SK-N-SH (cell line): Measurements from ENCODE around the gene TBC1D20. TPM values are rescaled to one million over a fixed set of nuclear protein-coding genes. Genes with fewer than 3 reads are reported as not detected.

Experiments
- CTCF ChIA-PET: fragments of 300-600, 350-600 bp; formaldehyde crosslinking; extraction: SDS; loops from one replicate; lab custom pipeline; 2021; lab: Yijun Ruan, JAX
- POLR2A ChIA-PET: fragments of 350-600 bp; sonication (Branson Sonifier 250); formaldehyde crosslinking; extraction: SDS; loops from one replicate; lab custom pipeline; 2020; ENCODE audit warnings: antibody characterized with exemption, inconsistent platforms; lab: Yijun Ruan, JAX
- DNase-seq: peaks from one replicate; pipeline ENCODE4 v3.0.0; 2012
- H2AFZ ChIP-seq: fragments of 200-600 bp; sonication (generic); 2 replicates; pipeline ENCODE4 v1.8.1; 2016; ENCODE audit warnings: antibody characterized with exemption, mild to moderate bottlenecking, low read depth
- H3F3A ChIP-seq: fragments of 200-600 bp; sonication (generic); replicated peaks from 2 replicates; pipeline ENCODE3; 2016; ENCODE audit warnings: antibody characterized with exemption, mild to moderate bottlenecking; ENCODE audit not compliant: insufficient read depth
- H3K27ac ChIP-seq, 2 experiments: fragments of 200-500 bp in 1 of 2; fragments of 200-600 bp in 1 of 2; sonication (Bioruptor generic) in 1 of 2; sonication (generic), shearing (Covaris generic) in 1 of 2; 2 replicates each; pipeline versions ENCODE4 v1.5.1 to v1.6.1; 2014 to 2016; ENCODE audit warnings: low read depth in 2 of 2, inconsistent platforms in 1 of 2, low read length in 1 of 2, mild to moderate bottlenecking in 1 of 2, mixed read lengths in 1 of 2
- H3K27me3 ChIP-seq: fragments of 200-600 bp; sonication (generic), shearing (Covaris generic); 2 replicates; pipeline ENCODE4 v1.6.1; 2016; ENCODE audit warnings: mixed run types; ENCODE audit not compliant: insufficient read depth
- H3K36me3 ChIP-seq, 2 experiments: fragments of 200-500 bp in 1 of 2; fragments of 200-600 bp in 1 of 2; sonication (Bioruptor generic) in 1 of 2; sonication (generic) in 1 of 2; replicated peaks in 1 of 2; 2 replicates each; pipeline versions ENCODE3 to v1.5.1; 2014 to 2016; ENCODE audit warnings: low read length in 1 of 2, mild to moderate bottlenecking in 1 of 2; ENCODE audit not compliant: insufficient read depth in 2 of 2, control insufficient read depth in 1 of 2
- H3K4me1 ChIP-seq, 2 experiments: fragments of 200-500 bp in 1 of 2; fragments of 200-600 bp in 1 of 2; sonication (Bioruptor generic) in 1 of 2; sonication (generic), shearing (Covaris generic) in 1 of 2; 2 replicates each; pipeline versions ENCODE4 v1.5.1 to v1.6.1; 2014 to 2016; ENCODE audit warnings: low read depth in 1 of 2, low read length in 1 of 2, mixed run types in 1 of 2; ENCODE audit not compliant: insufficient read depth in 2 of 2, control insufficient read depth in 1 of 2
- H3K4me2 ChIP-seq: fragments of 200-600 bp; sonication (generic), shearing (Covaris generic); 2 replicates; pipeline ENCODE4 v1.6.1; 2017; ENCODE audit warnings: mixed run types
- H3K4me3 ChIP-seq, 2 experiments: fragments of 200-500 bp in 1 of 2; fragments of 200-600 bp in 1 of 2; sonication (Bioruptor generic) in 1 of 2; sonication (generic), shearing (Covaris generic) in 1 of 2; 2 replicates each; pipeline versions ENCODE4 v1.5.1 to v1.8.1; 2014 to 2016; ENCODE audit warnings: low read depth in 2 of 2, inconsistent platforms in 1 of 2, low read length in 1 of 2, mild to moderate bottlenecking in 1 of 2, mixed read lengths in 1 of 2, moderate library complexity in 1 of 2
- H3K79me2 ChIP-seq: fragments of 200-600 bp; sonication (generic); 2 replicates; pipeline ENCODE4 v1.8.1; 2017; ENCODE audit warnings: mild to moderate bottlenecking; ENCODE audit not compliant: insufficient read depth
- H3K9ac ChIP-seq: fragments of 200-600 bp; sonication (generic); 2 replicates; pipeline ENCODE4 v1.6.1; 2017; ENCODE audit warnings: mixed run types
- H3K9me2 ChIP-seq: fragments of 200-600 bp; sonication (generic); 2 replicates; pipeline ENCODE4 v1.6.1; 2017; ENCODE audit warnings: mixed run types
- H3K9me3 ChIP-seq: fragments of 200-600 bp; sonication (generic); 2 replicates; pipeline ENCODE4 v1.6.1; 2017; ENCODE audit warnings: mixed run types, mild to moderate bottlenecking, moderate library complexity
- H4K20me1 ChIP-seq: fragments of 200-600 bp; sonication (generic); 2 replicates; pipeline ENCODE4 v1.6.1; 2017; ENCODE audit warnings: mild to moderate bottlenecking, mixed run types; ENCODE audit not compliant: insufficient read depth
- EZH2phosphoT487 ChIP-seq: fragments of 200-600 bp; sonication (generic); IDR thresholded peaks from 2 replicates; pipeline ENCODE4 v1.6.1; 2017; ENCODE audit warnings: low read depth, mixed run types, mild to moderate bottlenecking, antibody characterized with exemption, moderate library complexity, borderline replicate concordance
- IRF3 ChIP-seq: fragments of 150-350 bp; IDR thresholded peaks from 2 replicates; pipeline ENCODE4 v1.6.1; 2016; ENCODE audit warnings: mild to moderate bottlenecking, low read depth, low read length
- MEF2A ChIP-seq: IDR thresholded peaks from 2 replicates; pipeline ENCODE4 v1.4.0; 2012; ENCODE audit warnings: low read depth, borderline replicate concordance
- MXI1 ChIP-seq: IDR thresholded peaks from 2 replicates; pipeline ENCODE4 v1.6.1; 2012; ENCODE audit warnings: mild to moderate bottlenecking, low read depth, low read length, improper control_type of control experiment
- NFIC ChIP-seq: IDR thresholded peaks from 2 replicates; pipeline ENCODE4 v1.4.0; 2012; ENCODE audit warnings: borderline replicate concordance
- POLR2AphosphoS5 ChIP-seq: IDR thresholded peaks from 2 replicates; pipeline ENCODE4 v1.6.1; 2012; ENCODE audit warnings: low read depth, low read length
- RAD21 ChIP-seq: IDR thresholded peaks from 2 replicates; pipeline ENCODE4 v1.6.1; 2012; ENCODE audit warnings: mild to moderate bottlenecking, low read length
- SMC3 ChIP-seq: IDR thresholded peaks from 2 replicates; pipeline ENCODE4 v1.6.1; 2012; ENCODE audit warnings: low read depth, low read length, improper control_type of control experiment
- TAF1 ChIP-seq: IDR thresholded peaks from 2 replicates; pipeline ENCODE4 v1.6.1; 2012; ENCODE audit warnings: low read depth, mild to moderate bottlenecking, low read length, moderate library complexity, borderline replicate concordance
- WGBS: methylation state at CpG from one replicate; pipeline ENCODE4 v1.1.6; 2017; ENCODE audit warnings: low lambda C conversion rate; 5-methylcytosine and 5-hydroxymethylcytosine counted together
- polyA plus RNA-seq, 3 experiments: library from polyadenylated mRNA; depleted of rRNA; stranded (reverse); fragments of >200 nt; gene quantifications; 2 replicates each; pipeline ENCODE4 v1.2.3, GENCODE V29; 2012
- TF ChIP-seq, protein P1 (sequence below): IDR thresholded peaks from 2 replicates; pipeline ENCODE4 v1.6.1; 2012; ENCODE audit warnings: mild to moderate bottlenecking, low read depth, low read length, moderate library complexity
- TF ChIP-seq, protein P2 (sequence below): fragments of 200-600 bp; sonication (generic); IDR thresholded peaks from 2 replicates; pipeline ENCODE4 v1.6.1; 2017; ENCODE audit warnings: antibody characterized with exemption, mild to moderate bottlenecking, moderate library complexity

The TBC1D20 gene
- polyA plus RNA-seq, 1 of the 3 experiments (the other 2 are of a cell fraction) = 27.7 TPM

GRCh38 chr20:435558-435957, 26.8 kb downstream of the TBC1D20 start:
- no peaks in the 10 kb centered on the region for H3K9me3 ChIP-seq
- WGBS = 83% methylated on average over 7 of the region's 7 CpGs
- no peaks in the 10 kb centered on the region for H3K9me2 ChIP-seq
- H2AFZ ChIP-seq = no peak overlapping the region
- H3F3A ChIP-seq = peaks cover 16% of the 10 kb centered on the region
- ChIA-PET CTCF (interaction anchor here (0.6 to 2.2 kb wide), 2 partner anchors 81 to 101 kb away, joined by 3 to 10 read pairs; no protein-coding TSS in a partner anchor), POLR2A (no interaction called here)
- no peak for DNase-seq
- H4K20me1 ChIP-seq = peaks cover 3% of the 10 kb centered on the region; the same call in 1 of the 2 replicates
- no peak overlapping the region for H3K4me3 ChIP-seq
- no peaks in the 10 kb centered on the region for H3K27me3 ChIP-seq
- H3K4me2 ChIP-seq = no peak overlapping the region
- TF ChIP-seq IRF3 = no peak
- TF ChIP-seq NFIC = no peak
- no peak for TF ChIP-seq RAD21
- TF ChIP-seq, protein P1, sequence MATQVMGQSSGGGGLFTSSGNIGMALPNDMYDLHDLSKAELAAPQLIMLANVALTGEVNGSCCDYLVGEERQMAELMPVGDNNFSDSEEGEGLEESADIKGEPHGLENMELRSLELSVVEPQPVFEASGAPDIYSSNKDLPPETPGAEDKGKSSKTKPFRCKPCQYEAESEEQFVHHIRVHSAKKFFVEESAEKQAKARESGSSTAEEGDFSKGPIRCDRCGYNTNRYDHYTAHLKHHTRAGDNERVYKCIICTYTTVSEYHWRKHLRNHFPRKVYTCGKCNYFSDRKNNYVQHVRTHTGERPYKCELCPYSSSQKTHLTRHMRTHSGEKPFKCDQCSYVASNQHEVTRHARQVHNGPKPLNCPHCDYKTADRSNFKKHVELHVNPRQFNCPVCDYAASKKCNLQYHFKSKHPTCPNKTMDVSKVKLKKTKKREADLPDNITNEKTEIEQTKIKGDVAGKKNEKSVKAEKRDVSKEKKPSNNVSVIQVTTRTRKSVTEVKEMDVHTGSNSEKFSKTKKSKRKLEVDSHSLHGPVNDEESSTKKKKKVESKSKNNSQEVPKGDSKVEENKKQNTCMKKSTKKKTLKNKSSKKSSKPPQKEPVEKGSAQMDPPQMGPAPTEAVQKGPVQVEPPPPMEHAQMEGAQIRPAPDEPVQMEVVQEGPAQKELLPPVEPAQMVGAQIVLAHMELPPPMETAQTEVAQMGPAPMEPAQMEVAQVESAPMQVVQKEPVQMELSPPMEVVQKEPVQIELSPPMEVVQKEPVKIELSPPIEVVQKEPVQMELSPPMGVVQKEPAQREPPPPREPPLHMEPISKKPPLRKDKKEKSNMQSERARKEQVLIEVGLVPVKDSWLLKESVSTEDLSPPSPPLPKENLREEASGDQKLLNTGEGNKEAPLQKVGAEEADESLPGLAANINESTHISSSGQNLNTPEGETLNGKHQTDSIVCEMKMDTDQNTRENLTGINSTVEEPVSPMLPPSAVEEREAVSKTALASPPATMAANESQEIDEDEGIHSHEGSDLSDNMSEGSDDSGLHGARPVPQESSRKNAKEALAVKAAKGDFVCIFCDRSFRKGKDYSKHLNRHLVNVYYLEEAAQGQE = no peak
- no peak for TF ChIP-seq TAF1
- TF ChIP-seq MXI1 = no peak
- TF ChIP-seq SMC3 = no peak
- no peak overlapping the region for H3K9ac ChIP-seq
- H3K79me2 ChIP-seq = 0 out of 2 replicates have a peak, but pooled peaks cover 2% of the 10 kb centered on the region
- H3K36me3 ChIP-seq = peaks cover 39 to 75% of the 10 kb centered on the region in 2 experiments
- H3K27ac ChIP-seq = no peak overlapping the region
- peaks cover 0 to 5% of the 10 kb centered on the region in 2 experiments; a peak in 1 of 4 replicates for H3K4me1 ChIP-seq

- DNase-seq = no peak
- peaks cover 3% of the 10 kb centered on the region; the same call in 1 of the 2 replicates for H4K20me1 ChIP-seq
- H3K9me2 ChIP-seq = no peaks in the 10 kb centered on the region
- ChIA-PET POLR2A (no interaction called here), CTCF (interaction anchor here (0.6 to 2.2 kb wide), 3 partner anchors 73 to 102 kb away, joined by 3 to 10 read pairs (median 3); no protein-coding TSS in a partner anchor)
- WGBS = 94% methylated on average over 10 of the region's 16 CpGs
- H3K27me3 ChIP-seq = no peaks in the 10 kb centered on the region
- peaks cover 0 to 5% of the 10 kb centered on the region in 2 experiments; a peak in 1 of 4 replicates for H3K4me1 ChIP-seq
- H3K27ac ChIP-seq = peak overlapping the region in 1 of 2 experiments; percentile 22; a peak in 1 of 4 replicates
- H3K4me2 ChIP-seq = no peak overlapping the region
- no peak overlapping the region for H3K4me3 ChIP-seq
- no peak overlapping the region for H2AFZ ChIP-seq
- no peak overlapping the region for H3K9ac ChIP-seq
- no peaks in the 10 kb centered on the region for H3K9me3 ChIP-seq
- H3F3A ChIP-seq = peaks cover 16% of the 10 kb centered on the region
- peaks cover 31 to 75% of the 10 kb centered on the region in 2 experiments for H3K36me3 ChIP-seq
- H3K79me2 ChIP-seq = no peaks in the 10 kb centered on the region
- TF ChIP-seq, protein P1 = no peak
- TF ChIP-seq NFIC = no peak
- no peak for TF ChIP-seq EZH2phosphoT487
- TF ChIP-seq, protein P2, sequence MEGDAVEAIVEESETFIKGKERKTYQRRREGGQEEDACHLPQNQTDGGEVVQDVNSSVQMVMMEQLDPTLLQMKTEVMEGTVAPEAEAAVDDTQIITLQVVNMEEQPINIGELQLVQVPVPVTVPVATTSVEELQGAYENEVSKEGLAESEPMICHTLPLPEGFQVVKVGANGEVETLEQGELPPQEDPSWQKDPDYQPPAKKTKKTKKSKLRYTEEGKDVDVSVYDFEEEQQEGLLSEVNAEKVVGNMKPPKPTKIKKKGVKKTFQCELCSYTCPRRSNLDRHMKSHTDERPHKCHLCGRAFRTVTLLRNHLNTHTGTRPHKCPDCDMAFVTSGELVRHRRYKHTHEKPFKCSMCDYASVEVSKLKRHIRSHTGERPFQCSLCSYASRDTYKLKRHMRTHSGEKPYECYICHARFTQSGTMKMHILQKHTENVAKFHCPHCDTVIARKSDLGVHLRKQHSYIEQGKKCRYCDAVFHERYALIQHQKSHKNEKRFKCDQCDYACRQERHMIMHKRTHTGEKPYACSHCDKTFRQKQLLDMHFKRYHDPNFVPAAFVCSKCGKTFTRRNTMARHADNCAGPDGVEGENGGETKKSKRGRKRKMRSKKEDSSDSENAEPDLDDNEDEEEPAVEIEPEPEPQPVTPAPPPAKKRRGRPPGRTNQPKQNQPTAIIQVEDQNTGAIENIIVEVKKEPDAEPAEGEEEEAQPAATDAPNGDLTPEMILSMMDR = no peak
- no peak for TF ChIP-seq MEF2A
- TF ChIP-seq POLR2AphosphoS5 = 0 out of 2 replicates have a peak, but pooled peaks have one; percentile 7
Observed at GRCh38 chr20:434661-435419, 27.5 kb downstream of the TBC1D20 start.
